ENCODE measurements around the gene PAPSS2.

GRCh38 chr10:87702973-87703294 is 43.3 kb downstream of the PAPSS2 start:
- TF ChIP-seq MAX (IDR thresholded peaks at IDR 0.05; ENCODE audit: insufficient read depth, insufficient read length) (no peak), CTCF (IDR thresholded peaks at IDR 0.05; ENCODE audit: extremely low read depth in 1 of 2, insufficient read depth in 1 of 2, low read depth in 1 of 2, low read length in 2 of 2) (no peak), POLR2A (IDR thresholded peaks at IDR 0.05; ENCODE audit: low read depth, low read length) (no peak), POLR2AphosphoS5 (IDR thresholded peaks at IDR 0.05; ENCODE audit: insufficient read depth, low read depth, low read length) (no peak), EZH2 (IDR thresholded peaks at IDR 0.05; ENCODE audit: borderline replicate concordance, low read depth, low read length, severe bottlenecking) (no peak)

All from endothelial cell of umbilical vein (primary cell).